ENCODE data around the gene ATP6V0E1.

ATP6V0E1 gene

GRCh38 chr5:173004447-173004846, 20.9 kb downstream of the ATP6V0E1 start:
- Histone ChIP-seq H3K4me3 (ENCODE audit: low read depth, low read length) (no peak overlapping the region), H3K27me3 (ENCODE audit: insufficient read depth, low read depth, severe bottlenecking) (no peaks in the 10 kb centered on the region), H3K27ac (no peak overlapping the region), H3K9me3 (ENCODE audit: severe bottlenecking) (no peaks in the 10 kb centered on the region), H3K36me3 (no peaks in the 10 kb centered on the region; the same call in 1 of the 2 replicates)
- no peak for DNase-seq
- no peak for TF ChIP-seq CTCF (IDR thresholded peaks at IDR 0.05; ENCODE audit: low read depth, low read length)

- DNase-seq: no peak
- Histone ChIP-seq H3K27me3 (ENCODE audit: insufficient read depth, low read depth, severe bottlenecking) (no peaks in the 10 kb centered on the region), H3K9me3 (ENCODE audit: severe bottlenecking) (no peaks in the 10 kb centered on the region), H3K27ac (no peak overlapping the region), H3K4me3 (ENCODE audit: low read depth, low read length) (no peak overlapping the region), H3K36me3 (no peaks in the 10 kb centered on the region)
- TF ChIP-seq CTCF (IDR thresholded peaks at IDR 0.05; ENCODE audit: low read depth, low read length): no peak
Measured at GRCh38 chr5:173010021-173010420, 26.4 kb downstream of the ATP6V0E1 start.

GRCh38 chr5:173010547-173011464, 27.2 kb downstream of the ATP6V0E1 start:
- Histone ChIP-seq H3K36me3 (no peaks in the 10 kb centered on the region), H3K9me3 (ENCODE audit: severe bottlenecking) (no peaks in the 10 kb centered on the region), H3K27ac (no peak overlapping the region), H3K27me3 (ENCODE audit: insufficient read depth, low read depth, severe bottlenecking) (no peaks in the 10 kb centered on the region), H3K4me3 (ENCODE audit: low read depth, low read length) (no peak overlapping the region)
- TF ChIP-seq CTCF (IDR thresholded peaks at IDR 0.05; ENCODE audit: low read depth, low read length): no peak
- DNase-seq: no peak

- DNase-seq: no peak
- Histone ChIP-seq H3K4me3 (ENCODE audit: low read depth, low read length) (no peak overlapping the region), H3K36me3 (no peaks in the 10 kb centered on the region), H3K27ac (no peak overlapping the region), H3K27me3 (ENCODE audit: insufficient read depth, low read depth, severe bottlenecking) (no peaks in the 10 kb centered on the region), H3K9me3 (ENCODE audit: severe bottlenecking) (no peaks in the 10 kb centered on the region)
- no peak for TF ChIP-seq CTCF (IDR thresholded peaks at IDR 0.05; ENCODE audit: low read depth, low read length)
Measured at GRCh38 chr5:173011566-173011965, 28.0 kb downstream of the ATP6V0E1 start.

- Histone ChIP-seq H3K36me3 (no peaks in the 10 kb centered on the region), H3K4me3 (ENCODE audit: low read depth, low read length) (no peak overlapping the region), H3K27me3 (ENCODE audit: insufficient read depth, low read depth, severe bottlenecking) (no peaks in the 10 kb centered on the region), H3K9me3 (ENCODE audit: severe bottlenecking) (no peaks in the 10 kb centered on the region), H3K27ac (no peak overlapping the region)
- DNase-seq: no peak
- TF ChIP-seq CTCF (IDR thresholded peaks at IDR 0.05; ENCODE audit: low read depth, low read length): no peak
Measured at GRCh38 chr5:173012882-173013281, 29.3 kb downstream of the ATP6V0E1 start.
